GM04504 (cell line): ENCODE data around the gene TBC1D17.
A peak's percentile ranks its signal among the peaks of the same experiment; 100 is the strongest.

ENCODE experiments used
- DNase-seq: peaks from one replicate; pipeline ENCODE4 v3.0.0-alpha.2; 2012; ENCODE audit warnings: low read depth

Gene TBC1D17

DNA sequence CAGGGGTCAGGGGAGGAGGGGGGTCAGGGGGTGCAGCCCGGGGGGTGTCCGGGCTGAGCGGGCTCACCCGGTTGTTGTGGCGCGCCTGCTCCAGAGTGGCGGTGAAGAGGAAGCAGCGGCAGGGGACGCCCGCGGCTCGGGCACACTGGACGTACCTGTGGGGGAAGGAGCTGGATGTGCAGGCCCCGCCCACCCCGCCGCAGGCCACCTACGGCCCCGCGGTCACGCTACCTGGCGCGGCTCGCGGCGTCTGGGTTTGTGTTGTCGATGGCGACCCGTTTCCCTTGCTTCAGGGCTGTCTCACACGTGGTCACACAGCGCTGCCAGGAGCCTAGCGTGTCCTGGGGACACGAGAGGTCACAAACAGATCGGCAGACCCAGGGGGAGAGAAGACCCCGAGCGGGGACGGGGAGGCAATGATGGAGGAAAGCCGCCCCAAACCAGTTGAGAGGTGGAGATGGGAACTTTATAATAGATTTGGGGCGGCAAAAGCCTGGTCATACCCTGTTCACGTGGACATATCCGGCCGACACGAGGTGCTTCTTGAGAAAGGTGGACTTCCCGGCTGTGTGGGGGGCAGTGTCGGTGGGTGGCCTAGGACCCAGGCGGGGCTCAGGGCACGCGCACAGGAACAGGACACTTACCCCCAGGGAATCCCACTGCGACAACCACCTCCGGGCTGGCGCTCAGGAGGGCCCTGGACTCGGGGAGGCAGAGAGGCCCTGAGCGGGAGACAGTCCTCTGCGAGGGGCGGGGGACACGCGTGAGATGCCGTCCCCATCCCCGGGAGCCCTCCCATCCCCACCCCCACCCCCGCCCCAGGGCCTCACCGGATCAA, 15.7 kb upstream of the TBC1D17 start:
- DNase-seq, result no peak

DNA sequence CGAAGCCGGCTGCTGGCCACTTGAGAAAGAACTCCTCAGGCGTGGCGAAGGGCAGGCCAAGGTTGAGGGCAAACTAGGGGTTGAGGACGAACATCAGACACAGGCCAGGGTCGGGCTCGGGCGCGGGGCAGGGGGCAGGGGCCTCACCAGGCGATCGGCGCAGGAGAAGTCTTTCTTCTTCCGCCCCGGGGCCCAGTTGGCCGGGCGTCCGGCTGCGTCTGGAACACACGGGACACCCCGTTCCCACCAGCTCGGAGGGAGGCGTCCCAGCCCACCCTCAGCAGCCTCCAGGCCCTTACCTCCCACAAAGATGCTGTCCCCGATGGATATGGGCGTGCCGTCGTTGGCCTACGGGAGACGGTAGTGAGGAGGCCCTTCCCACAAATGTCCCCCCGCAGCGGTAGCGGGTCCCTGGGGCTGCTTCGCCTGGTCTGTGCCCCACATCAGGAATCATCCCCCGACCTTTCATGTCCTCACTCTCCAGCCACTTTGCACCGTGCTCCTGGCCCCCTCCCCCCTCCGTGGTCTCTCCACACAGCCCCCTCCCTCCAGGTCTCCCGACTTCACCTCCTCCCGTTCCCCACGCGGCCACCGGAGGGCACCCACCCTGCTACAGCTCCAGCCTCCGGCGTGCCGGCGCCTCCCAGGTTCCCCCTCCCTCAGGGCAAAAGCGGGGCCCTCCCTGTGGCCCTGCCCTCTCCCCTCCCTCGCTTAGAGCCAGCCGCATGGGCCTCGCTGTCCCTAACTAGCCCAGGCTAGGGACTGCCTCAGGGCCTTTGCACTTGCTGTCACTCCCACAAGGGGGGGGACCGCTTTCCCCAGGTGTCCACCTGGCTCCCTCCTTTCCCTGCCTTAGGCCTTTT, 14.9 kb upstream of the TBC1D17 start:
- no peak for DNase-seq

DNA sequence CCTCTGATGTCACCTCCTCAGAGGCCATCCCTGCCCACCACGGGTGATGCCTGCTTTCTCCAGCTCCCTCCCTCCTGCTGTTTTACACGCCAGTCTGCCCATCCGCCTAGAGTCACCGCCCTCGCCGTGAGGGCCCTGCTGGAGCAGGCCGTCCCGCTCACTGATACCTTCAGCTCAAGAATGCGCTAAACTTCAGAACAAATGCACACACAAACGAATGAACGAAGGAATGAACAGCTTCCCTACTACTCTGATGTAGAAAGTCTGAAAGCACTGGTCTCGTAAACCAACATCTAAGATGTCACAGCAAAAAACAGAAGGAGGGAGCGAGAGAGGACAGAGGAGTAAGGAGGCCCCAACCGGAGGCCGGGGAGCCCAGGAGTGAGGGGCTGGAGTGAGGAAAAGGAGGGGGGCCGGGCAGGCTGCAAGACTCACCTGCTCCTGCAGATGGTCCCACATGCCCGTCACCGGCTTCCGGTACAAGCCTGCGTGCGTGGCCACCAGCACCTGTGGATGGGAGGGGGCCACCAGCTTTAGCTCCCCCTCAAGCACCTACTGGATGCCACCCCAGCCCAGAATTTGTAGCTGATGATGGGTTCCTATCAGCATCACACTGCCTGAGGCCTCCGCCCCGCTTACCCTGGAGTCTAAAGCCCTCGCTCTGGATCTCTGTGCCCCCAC, 14.1 kb upstream of the TBC1D17 start:
- DNase-seq, result no peak

DNA sequence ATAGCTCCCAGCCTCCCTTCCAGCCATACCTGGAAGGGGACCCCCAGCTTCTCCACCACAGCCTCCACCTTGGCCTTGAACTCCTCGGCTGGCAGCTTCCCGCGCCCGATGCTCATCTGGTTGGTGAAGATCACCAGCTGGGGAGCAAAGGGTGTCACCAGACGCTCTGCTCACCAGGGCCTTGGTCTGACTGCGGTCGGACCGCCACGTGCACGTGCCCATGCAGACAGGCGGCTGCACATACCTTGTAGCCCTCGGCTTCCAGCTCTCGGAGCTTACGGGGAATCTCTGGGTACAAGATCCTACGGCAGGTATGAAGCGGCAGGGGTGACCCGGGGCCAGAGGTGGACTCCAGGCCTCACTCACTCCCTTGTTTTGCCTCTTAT, 13.6 kb upstream of the TBC1D17 start:
- DNase-seq, result no peak

DNA sequence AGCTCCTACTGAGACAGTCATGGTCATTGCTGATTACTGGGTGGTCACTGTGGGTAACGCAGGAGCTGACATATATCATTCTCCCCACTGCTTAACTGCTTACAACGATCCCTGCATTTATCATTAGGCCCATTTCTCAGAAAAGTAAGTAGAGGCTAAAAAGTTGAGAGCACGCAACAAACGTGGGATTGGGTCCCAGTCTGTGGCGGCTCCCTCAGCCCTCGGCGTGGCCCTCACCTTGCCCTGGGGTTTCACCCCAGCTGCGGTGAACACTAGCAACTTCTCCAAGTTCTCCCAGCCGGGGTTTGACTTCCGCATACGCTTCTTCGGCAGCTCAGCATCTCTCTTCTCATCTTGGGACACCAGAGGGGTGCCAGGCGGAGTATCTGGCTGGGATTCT, 12.6 kb upstream of the TBC1D17 start:
- DNase-seq, result no peak

DNA sequence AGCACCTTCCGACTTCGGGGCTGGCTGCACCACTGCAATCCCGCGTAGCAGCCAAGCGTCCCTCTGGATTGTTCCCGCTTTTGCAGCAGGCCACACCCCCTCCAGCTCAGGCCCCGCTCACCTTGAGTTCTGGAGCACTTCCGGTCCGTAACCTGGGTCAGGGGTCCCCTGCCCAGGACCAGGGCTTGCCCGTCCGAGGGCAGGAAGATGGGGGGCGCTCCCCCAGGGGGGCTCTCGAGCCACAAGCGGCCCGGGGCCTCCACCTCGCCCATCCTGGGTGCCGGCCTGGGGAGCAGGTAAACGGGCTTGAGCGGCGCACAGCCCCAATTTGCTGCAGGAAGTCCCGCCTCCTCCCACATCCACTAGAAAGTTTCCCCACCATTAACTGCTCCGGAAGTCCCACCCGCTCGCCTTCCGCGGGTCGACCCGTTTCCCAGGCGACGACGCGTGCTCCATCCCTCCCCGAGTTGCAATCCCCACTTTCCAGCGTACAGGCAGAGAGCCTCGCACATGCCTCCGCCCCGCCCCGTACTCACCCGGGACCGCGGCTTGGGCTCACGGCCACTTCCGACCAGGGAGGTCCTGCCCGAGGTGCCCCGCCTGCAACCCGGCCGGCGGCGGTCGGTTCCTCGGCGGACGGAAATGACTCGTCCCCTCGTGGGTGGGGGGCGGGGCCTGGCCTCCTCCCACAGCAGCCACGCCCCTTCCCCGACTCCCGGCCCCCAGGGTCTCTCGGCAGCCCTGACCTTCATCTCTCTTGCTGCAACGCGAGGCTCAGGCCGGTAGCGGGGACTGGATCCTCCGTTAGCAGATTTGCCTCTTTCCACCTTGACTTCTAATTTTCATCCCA, 10.3 kb upstream of the TBC1D17 start, which contains the start of gene PNKP:
TSS of gene PNKP (minus strand) at position 644 of the 850 bp plus-strand sequence. CDS start at position 272, 372 bp downstream.
- DNase-seq, result peak; percentile 75

DNA sequence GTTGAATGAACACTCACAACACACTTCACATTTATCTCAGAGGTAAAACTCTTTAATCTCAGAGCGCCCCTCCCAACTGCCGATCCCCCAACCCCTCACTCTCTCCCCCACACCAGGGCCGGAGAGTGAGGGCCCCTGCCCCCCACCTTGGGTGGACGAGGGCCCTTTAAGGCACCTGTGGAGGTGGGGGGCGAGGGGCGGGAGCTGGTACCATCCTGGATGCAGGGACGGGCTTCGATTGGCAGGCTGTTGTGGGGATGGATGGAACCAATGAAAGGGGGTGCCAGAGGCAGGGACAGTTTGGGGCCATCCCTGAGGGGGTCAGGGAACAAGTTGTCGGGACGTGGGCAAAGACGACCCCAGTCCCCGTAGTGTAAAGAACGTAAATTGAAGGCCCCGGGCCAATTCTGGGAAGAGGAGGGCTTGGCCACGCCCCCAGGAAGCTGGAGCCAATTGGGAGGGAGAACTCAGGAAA, 8.5 kb upstream of the TBC1D17 start:
- no peak for DNase-seq

DNA sequence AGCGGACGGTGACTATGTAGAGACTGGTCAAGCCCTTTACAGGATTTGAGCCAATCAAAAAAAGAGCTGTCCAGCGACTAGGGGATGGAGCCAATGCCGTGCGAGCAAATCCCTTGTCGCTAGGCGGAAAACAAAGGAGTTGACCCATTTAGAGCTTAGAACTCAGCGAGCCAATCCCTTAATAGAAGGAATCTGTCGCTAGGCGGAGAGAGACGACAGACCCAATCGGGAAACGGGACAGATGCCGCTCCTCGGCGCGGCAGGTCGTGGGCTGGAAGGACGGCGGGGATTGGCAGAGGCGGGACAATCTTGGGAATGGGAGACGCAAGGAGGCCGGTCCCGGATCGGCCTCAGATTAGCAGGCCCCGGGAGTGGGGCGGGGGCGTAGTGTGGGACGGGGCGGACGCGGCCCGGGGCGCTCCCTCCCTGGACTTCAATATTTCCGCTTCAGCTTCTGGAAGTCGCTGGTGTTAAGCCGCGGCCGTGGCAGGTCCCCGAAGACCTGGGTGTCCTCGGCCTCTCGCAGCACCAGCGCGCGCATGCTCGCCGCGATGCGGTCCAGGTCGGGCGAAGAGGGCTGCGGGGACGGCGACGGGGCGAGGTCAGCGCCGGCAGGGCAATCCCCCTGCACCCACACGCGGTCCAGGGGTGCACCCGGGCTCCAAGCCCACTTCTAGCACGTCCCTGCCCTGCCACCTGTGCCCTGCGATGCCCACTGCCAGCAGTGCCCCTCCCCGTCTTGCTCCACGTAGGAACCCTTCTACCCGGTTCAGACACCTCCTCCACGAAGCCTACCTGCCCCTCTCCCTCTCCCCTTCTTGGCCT, 7.8 kb upstream of the TBC1D17 start:
- DNase-seq, result peak; percentile 100

DNA sequence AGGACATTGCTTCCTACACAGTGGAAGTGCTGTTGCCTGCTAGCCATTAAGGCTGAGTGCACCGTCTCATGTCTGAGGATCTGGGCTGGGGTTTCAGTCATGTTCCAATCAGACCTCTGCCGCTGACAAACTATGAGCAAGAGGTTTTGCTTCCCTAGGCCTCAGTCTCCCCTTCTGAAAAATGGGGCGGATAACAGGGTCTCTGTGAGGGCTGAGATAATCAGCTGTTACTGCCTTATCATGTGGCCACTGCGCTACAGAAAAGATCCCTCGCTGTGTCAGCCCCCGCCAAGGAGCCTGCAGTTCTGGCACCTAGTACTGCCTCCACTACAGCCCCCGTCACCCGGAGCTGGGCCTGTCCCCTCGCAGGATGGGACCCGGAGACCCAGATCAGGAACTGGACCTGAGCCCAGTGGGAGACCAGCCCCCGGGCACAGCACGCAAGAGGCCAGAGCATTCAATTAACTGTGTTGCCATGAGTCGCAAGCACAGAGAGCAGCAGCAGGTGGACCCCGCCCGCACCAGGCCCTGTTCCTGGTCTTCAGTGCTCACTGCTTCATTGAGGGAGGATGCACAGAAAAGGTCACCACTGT, 7.1 kb upstream of the TBC1D17 start:
- no peak for DNase-seq

DNA sequence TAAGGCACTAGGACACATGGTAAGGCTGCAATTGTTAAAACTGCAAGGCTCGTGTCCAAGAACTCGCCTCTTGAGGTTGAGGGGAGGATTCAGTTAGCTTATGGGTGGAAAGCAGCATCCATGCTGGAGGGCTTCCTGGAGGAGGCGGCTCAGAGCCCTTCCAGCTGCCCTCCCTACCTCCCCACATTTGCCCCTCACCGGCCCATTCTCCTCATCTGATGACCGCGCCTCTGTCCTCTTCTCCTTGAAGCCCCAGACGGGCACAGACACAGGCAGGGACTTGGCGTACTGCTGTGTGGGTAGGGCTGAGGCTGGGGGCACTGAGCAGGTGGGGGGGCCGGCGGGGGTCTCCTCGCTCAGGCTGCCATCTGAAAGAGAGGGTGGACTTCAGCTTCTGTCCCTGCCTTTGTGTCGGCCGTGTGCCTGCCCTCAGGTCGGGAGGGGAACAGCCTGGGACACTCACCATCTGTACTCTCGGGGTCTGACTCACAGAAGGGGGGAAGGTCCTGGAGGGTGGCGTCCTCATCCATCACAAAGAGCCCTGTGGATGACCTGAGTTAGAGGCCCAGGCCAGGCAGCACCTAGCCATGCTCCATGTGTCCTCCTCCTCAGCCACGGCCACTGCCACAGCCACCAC, 6.0 kb upstream of the TBC1D17 start:
- no peak for DNase-seq

DNA sequence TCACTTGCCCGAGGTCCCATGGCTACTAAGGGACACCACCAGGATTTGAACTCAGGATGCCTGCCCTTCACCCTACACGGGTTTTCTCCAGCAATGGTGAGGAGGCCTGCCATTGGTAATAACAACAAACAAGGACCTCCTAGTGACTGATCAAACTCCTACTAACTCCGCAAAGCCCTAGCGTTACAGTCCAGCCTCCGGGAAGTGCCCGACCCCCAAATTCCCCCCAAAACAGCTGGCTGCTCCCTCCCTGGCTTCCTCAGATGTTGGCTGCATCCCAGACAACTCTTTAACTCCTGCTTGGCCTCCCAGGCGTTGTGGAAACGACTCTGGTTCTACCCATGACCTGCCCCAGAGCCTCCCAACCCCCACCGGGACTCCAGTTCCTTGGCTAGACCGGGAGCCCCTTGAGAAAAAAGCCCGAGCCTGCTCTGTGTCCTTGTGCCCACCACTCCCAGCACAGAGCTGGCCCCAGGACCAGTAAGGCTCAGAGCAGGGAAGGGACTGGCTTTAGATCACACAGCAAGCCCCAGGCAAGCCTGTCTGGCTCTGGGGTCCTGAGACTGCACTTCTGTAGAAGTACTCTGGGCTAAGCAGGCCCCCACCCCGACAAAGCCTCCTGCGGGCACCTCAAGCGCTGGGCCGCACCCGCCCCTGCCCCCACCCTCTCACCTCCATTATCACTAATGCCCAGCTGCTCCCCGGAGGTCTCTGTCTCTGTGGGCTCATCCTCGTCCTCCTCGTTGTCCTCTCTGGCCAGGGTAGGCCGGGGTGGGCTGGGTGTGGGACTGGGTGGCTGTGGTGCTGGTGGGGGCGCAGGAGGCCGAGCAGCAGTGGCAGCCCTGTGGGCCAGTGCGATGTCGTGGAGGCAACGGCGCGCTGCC, 5.0 kb upstream of the TBC1D17 start:
- no peak for DNase-seq

DNA sequence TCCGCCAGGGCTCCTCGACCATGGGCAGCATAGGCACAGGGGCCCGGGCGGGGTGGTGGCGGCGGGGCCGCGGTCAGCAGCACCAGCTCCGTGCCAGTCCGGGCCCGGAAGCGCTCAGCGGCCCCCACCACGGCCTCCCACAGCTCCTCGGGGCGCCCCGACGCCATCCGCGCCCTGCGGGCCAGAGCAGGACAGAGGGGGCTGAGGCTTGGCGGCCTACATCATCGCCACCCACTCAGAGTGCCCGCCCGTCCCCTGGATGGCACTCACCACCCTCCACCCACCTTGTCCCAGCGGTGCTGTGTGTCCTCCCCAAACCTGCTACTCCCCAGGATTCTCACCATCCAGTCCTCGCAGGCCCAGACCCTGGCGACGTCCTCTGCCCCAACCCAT, 4.4 kb upstream of the TBC1D17 start:
- no peak for DNase-seq

DNA sequence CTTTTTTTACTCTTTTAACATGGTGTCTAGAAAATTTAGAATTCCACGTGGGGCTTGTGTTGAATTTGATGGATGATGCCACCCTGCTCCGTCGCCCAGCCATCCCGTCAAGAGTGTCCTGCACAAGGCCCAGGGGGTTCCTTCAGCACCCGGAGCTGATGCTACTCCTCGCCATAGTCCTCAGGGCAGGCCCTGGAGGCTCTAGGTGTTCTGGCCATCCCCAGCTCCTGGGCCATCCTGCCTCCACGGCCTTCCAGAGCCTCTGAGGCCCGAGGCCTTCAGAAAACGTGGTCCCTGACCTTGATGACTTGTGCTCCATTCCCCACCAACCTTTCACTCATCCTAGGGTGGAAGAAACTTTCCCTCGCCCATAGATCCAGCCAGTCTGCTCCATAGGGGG, 3.7 kb upstream of the TBC1D17 start:
- DNase-seq, result no peak

DNA sequence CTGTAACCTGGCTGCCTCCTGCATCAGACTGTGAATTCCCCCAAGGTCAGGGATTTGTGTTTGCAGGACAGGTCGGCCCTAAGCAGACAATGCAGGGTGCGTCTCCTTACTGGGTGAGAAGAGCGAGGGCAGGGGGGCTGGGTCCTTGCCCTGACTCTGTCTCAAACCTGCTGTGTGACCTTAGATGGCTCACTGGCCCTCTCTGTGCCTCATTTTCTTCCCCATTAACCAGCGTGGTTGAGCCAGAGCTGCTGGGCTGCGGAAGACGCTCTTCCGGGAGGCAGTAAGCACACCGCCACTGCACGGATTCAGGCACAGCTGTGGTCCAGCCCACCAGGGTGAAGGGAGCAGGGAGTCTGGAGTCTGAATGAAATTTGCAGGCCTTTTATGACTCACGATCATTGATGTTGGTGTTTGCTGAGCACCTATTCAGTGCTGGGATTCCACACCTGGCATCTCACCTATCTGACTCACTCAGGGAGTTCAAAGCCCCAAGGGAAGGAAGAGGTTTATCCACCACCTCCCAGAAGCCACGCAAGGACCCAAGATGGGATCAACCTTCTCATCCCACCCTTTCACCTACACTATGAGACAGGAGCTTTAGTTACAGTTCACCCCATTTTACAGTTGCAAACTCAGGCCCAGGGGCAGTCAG, 2.9 kb upstream of the TBC1D17 start:
- no peak for DNase-seq

DNA sequence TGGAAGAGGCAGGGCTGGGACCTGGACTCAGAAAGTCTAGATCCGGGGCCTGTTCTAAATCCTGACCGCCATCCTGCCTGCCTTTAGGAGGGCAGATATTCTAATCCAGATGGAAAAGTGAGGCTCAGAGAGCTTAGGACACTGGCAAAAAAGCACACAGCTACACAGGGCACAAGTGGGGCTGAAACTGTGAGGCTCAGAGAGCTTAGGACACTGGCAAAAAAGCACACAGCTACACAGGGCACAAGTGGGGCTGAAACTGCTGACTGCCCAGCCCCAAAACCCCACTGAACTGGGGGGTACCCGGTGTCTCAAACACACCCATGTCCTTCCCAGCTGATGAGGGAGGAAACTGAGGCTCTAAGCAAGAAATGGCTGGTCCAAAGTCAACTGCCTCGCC, 2.3 kb upstream of the TBC1D17 start:
- no peak for DNase-seq

DNA sequence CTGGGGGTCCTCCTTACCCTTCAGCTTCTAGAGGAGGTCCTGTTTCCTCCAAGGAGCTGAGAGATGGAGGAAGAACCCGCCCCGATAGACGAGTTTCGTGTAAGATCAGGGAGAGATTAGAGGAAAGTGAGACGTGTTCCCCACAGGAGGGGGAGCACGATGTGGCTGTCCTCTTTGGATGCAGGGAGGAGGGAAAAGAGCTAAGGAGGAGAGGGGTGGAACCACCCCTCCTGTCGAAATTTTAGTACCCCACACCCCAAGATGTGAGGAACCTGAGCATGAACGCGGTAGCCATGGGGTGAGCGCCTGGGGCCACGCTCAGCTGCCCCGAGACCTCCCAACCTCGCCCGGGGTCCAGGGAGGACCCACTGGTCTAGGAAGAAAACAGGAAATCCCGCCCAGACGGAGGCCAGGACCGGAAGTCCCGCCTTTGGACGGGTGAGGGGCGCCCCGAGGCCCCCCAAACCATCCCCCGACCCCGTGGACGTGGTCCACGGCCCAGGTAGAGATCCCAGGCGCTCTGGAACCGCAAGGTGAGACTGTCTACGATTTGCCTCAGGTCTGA, 1.6 kb upstream of the TBC1D17 start:
- no peak for DNase-seq

DNA sequence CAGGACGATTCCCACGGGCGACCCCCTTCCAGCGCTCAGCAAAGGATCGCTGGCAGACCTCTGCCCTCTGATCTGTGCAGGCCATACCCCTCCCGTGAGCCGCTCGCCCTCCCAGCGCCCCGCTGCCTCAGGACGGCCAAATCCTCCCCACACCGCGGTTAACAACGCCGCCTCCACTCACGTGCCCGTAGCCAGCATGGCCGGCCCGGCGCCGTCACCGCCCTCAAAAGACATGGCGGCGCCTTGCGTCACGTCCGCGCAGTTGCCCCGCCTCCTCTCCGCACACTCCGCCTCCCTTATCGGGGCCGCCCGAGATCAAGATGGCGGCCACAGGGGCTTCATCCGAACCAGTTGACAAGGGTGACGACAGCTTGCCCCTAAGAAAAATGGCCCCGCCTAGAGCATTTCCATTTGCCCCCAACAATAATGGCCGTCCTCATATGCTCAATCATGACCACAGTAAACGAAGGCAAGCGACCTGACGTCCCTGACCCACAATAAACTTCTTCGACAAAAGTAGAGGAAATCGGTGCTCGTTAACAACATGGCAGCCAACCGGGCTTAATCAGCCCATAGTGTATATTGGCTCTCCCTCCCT, 981 bp upstream of the TBC1D17 start:
- DNase-seq, result peak; percentile 98
